Measurements from ENCODE around the gene SPINK2. TPM values are rescaled to one million over a fixed set of nuclear protein-coding genes. Genes with fewer than 3 reads are reported as not detected.
A peak's percentile ranks its signal among the peaks of the same experiment; 100 is the strongest.

The SPINK2 gene
- total RNA-seq, 1 donor: not detected

- TF ChIP-seq, protein P1, sequence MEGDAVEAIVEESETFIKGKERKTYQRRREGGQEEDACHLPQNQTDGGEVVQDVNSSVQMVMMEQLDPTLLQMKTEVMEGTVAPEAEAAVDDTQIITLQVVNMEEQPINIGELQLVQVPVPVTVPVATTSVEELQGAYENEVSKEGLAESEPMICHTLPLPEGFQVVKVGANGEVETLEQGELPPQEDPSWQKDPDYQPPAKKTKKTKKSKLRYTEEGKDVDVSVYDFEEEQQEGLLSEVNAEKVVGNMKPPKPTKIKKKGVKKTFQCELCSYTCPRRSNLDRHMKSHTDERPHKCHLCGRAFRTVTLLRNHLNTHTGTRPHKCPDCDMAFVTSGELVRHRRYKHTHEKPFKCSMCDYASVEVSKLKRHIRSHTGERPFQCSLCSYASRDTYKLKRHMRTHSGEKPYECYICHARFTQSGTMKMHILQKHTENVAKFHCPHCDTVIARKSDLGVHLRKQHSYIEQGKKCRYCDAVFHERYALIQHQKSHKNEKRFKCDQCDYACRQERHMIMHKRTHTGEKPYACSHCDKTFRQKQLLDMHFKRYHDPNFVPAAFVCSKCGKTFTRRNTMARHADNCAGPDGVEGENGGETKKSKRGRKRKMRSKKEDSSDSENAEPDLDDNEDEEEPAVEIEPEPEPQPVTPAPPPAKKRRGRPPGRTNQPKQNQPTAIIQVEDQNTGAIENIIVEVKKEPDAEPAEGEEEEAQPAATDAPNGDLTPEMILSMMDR (IDR thresholded peaks at IDR 0.05; ENCODE audit: insufficient read depth, low read length): no peak
- DNase-seq (ENCODE audit: low read depth): no peak
- H3K4me3 ChIP-seq (ENCODE audit: low read depth, low read length): no peak overlapping the region
Observed at GRCh38 chr4:56788081-56788480, 33.4 kb downstream of the SPINK2 start.

DNA sequence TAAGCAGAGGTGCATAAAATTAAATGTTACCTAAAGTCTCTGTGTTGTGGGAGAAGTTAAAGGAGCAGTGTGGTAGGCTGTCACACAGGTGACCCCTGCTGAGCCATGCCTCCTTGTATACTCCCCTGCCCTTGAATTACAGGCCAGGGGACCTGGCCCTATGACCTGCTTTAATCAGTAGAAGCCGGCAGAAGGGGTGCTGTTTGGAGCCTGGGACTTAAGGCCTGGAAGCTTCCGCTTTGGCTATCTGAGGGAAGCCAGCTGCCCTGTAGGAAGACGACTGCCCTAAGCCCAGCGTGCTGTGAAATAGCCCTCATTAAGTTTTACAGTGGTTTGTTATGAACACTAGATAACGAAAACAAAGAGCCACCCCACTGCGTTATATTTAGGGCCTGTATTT lies 34.1 kb downstream of the SPINK2 start:
- TF ChIP-seq, protein P1 (IDR thresholded peaks at IDR 0.05; ENCODE audit: insufficient read depth, low read length): no peak
- no peak for DNase-seq (ENCODE audit: low read depth)
- H3K4me3 ChIP-seq (ENCODE audit: low read depth, low read length): no peak overlapping the region

DNA sequence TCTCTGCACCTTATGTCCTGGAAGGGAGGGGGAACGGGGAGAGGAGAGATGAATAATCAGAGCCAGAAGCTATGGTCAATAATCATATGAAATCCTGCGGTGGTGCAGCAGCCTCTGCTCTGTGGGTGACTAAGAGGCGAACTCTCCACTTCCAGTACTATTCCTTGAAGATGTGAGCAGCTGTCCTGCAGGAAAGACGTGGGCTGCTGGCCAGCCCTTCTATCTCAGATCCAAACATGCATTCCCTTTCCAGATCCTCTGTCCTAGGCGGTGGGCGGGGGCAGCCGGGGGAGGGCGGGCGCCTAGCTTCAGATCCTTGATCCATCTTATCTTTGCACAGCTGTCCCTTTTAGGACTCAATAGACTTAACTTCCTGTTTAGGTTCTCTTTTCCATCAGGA lies 34.5 kb downstream of the SPINK2 start:
- TF ChIP-seq, protein P1 (IDR thresholded peaks at IDR 0.05; ENCODE audit: insufficient read depth, low read length): no peak
- DNase-seq (ENCODE audit: low read depth): peak; percentile 49
- no peak overlapping the region for H3K4me3 ChIP-seq (ENCODE audit: low read depth, low read length)

- TF ChIP-seq, protein P1 (IDR thresholded peaks at IDR 0.05; ENCODE audit: insufficient read depth, low read length): no peak
- no peak for DNase-seq (ENCODE audit: low read depth)
- no peak overlapping the region for H3K4me3 ChIP-seq (ENCODE audit: low read depth, low read length)
Observed at GRCh38 chr4:56783986-56784385, 37.5 kb downstream of the SPINK2 start.

- H3K4me3 ChIP-seq (ENCODE audit: low read depth, low read length): no peak overlapping the region
- TF ChIP-seq, protein P1 (IDR thresholded peaks at IDR 0.05; ENCODE audit: insufficient read depth, low read length): no peak
- DNase-seq (ENCODE audit: low read depth): no peak
Observed at GRCh38 chr4:56782019-56782418, 39.5 kb downstream of the SPINK2 start.

- H3K4me3 ChIP-seq (ENCODE audit: low read depth, low read length): no peak overlapping the region
- TF ChIP-seq, protein P1 (IDR thresholded peaks at IDR 0.05; ENCODE audit: insufficient read depth, low read length): no peak
- no peak for DNase-seq (ENCODE audit: low read depth)
Observed at GRCh38 chr4:56773346-56773745, 48.2 kb downstream of the SPINK2 start.

- DNase-seq (ENCODE audit: low read depth): no peak
- H3K4me3 ChIP-seq (ENCODE audit: low read depth, low read length): no peak overlapping the region
- TF ChIP-seq, protein P1 (IDR thresholded peaks at IDR 0.05; ENCODE audit: insufficient read depth, low read length): no peak
Observed at GRCh38 chr4:56772134-56772533, 49.4 kb downstream of the SPINK2 start.
